Hematopoietic multipotent progenitor cell treated with erythropoietin and hydrocortisone succinate and interleukin-3 and kit ligand, for 17 days (in vitro differentiated cells): Measurements from ENCODE around the gene MXD1.
"Not testable (repeated sequence)": the region's sequence is repeated elsewhere in the genome, so short reads cannot be mapped to it uniquely, and the experiment has no call there.

ENCODE experiments used
- DNase-seq: peaks from one replicate; pipeline ENCODE4 v3.0.0-alpha.2; 2015; ENCODE audit warnings: low spot score

MXD1 gene

GRCh38 chr2:69933839-69934613 is 19.1 kb downstream of the MXD1 start:
- no peak for DNase-seq

- DNase-seq = no peak
Observed at GRCh38 chr2:69934614-69934908, 19.7 kb downstream of the MXD1 start.

GRCh38 chr2:69935011-69935410 is 20.1 kb downstream of the MXD1 start:
- DNase-seq = no peak

- DNase-seq = no peak
Observed at GRCh38 chr2:69936906-69937305, 22.0 kb downstream of the MXD1 start.

GRCh38 chr2:69937968-69938367 is 23.1 kb downstream of the MXD1 start:
- DNase-seq = no peak

GRCh38 chr2:69939722-69940121 is 24.8 kb downstream of the MXD1 start:
- no peak for DNase-seq

- no peak for DNase-seq
Observed at GRCh38 chr2:69940691-69941090, 25.8 kb downstream of the MXD1 start.

GRCh38 chr2:69943000-69943842 is 28.3 kb downstream of the MXD1 start:
- DNase-seq = no peak

- DNase-seq = no peak
Observed at GRCh38 chr2:69943843-69944525, 29.1 kb downstream of the MXD1 start.

- no peak for DNase-seq
Observed at GRCh38 chr2:69944756-69945155, 29.8 kb downstream of the MXD1 start.

- no peak for DNase-seq
Observed at GRCh38 chr2:69945441-69945840, 30.5 kb downstream of the MXD1 start.

- DNase-seq = no peak
Observed at GRCh38 chr2:69945941-69946340, 31.0 kb downstream of the MXD1 start.

GRCh38 chr2:69946351-69947324 is 31.7 kb downstream of the MXD1 start:
- DNase-seq = peak; percentile 27

GRCh38 chr2:69947325-69947931 is 32.5 kb downstream of the MXD1 start:
- DNase-seq = no peak

- DNase-seq = no peak
Observed at GRCh38 chr2:69948032-69948962, 33.4 kb downstream of the MXD1 start.

- no peak for DNase-seq
Observed at GRCh38 chr2:69948963-69949645, 34.2 kb downstream of the MXD1 start.

- no peak for DNase-seq
Observed at GRCh38 chr2:69950241-69950640, 35.3 kb downstream of the MXD1 start.

- not testable (repeated sequence) for DNase-seq
Observed at GRCh38 chr2:69950671-69951070, 35.8 kb downstream of the MXD1 start.

GRCh38 chr2:69952336-69953115 is 37.6 kb downstream of the MXD1 start:
- DNase-seq = no peak
